Activated B cell treated with CpG ODN at 0.5 μM for 24 hours (primary cell): ENCODE results near the gene ANKRD33. TPM values are rescaled to one million over a fixed set of nuclear protein-coding genes. Genes with fewer than 3 reads are reported as not detected.

Experiments
- ATAC-seq: fragments of 200-7000 bp; cut with Tn5 transposase; one replicate; pipeline ENCODE4 v1.10.0; 2021; ENCODE audit warnings: low read depth, mild to moderate bottlenecking, moderate library complexity
- CTCF ChIA-PET: fragments of 350-600 bp; sonication (Branson Sonifier 250); formaldehyde crosslinking; loops from one replicate; lab custom pipeline; 2021; ENCODE audit warnings: antibody characterized with exemption; lab: Charles Lee
- POLR2A ChIA-PET: fragments of 350-600 bp; sonication (Branson Sonifier 250); formaldehyde crosslinking; loops from one replicate; lab custom pipeline; 2021; ENCODE audit warnings: antibody characterized with exemption; lab: Charles Lee
- DNase-seq: peaks from one replicate; pipeline ENCODE4 v3.0.0; 2022
- H3K27ac Mint-ChIP-seq: one replicate; pipeline ENCODE4 v1.8.0; 2020; ENCODE audit warnings: mixed read lengths
- H3K27me3 Mint-ChIP-seq: one replicate; pipeline ENCODE4 v1.8.0; 2021; ENCODE audit warnings: mixed read lengths
- H3K36me3 Mint-ChIP-seq: one replicate; pipeline ENCODE4 v1.8.0; 2021; ENCODE audit warnings: low read depth, mixed read lengths
- H3K4me1 Mint-ChIP-seq: one replicate; pipeline ENCODE4 v1.8.0; 2021; ENCODE audit warnings: mixed read lengths
- H3K4me3 Mint-ChIP-seq: one replicate; pipeline ENCODE4 v1.8.0; 2020; ENCODE audit warnings: mild to moderate bottlenecking, mixed read lengths
- H3K9me3 Mint-ChIP-seq: one replicate; pipeline ENCODE4 v1.8.0; 2020; ENCODE audit warnings: mixed read lengths
- CTCF ChIP-seq: fragments of 200-600 bp; IDR thresholded peaks from one replicate; pipeline ENCODE4 v1.8.0; 2022; ENCODE audit warnings: antibody characterized with exemption, mild to moderate bottlenecking
- intact Hi-C: fragments of 100-400 bp; cut with micrococcal nuclease; formaldehyde crosslinking; loops from one replicate; pipeline ENCODE4 v1.15.1; 2024
- total RNA-seq: library from RNA; stranded (reverse); gene quantifications from 2 replicates; pipeline ENCODE4 v1.2.3, GENCODE V29; 2022

Gene ANKRD33
- total RNA-seq, 1 donor from 2014 or later, result not detected

- peaks cover 2% of the 10 kb centered on the region for H3K27me3 Mint-ChIP-seq
- no peaks in the 10 kb centered on the region for H3K9me3 Mint-ChIP-seq
- no peak for TF ChIP-seq CTCF
- no peak for ATAC-seq
- no peaks in the 10 kb centered on the region for H3K36me3 Mint-ChIP-seq
- ChIA-PET CTCF (no interaction called here), POLR2A (no interaction called here)
- intact Hi-C loops, result no loop called here
- no peak overlapping the region for H3K4me3 Mint-ChIP-seq
- DNase-seq, result no peak
- H3K27ac Mint-ChIP-seq, result no peak overlapping the region
- H3K4me1 Mint-ChIP-seq, result no peaks in the 10 kb centered on the region
These were observed 44.5 kb downstream of the ANKRD33 start for GRCh38 chr12:51932218-51933076.

DNA sequence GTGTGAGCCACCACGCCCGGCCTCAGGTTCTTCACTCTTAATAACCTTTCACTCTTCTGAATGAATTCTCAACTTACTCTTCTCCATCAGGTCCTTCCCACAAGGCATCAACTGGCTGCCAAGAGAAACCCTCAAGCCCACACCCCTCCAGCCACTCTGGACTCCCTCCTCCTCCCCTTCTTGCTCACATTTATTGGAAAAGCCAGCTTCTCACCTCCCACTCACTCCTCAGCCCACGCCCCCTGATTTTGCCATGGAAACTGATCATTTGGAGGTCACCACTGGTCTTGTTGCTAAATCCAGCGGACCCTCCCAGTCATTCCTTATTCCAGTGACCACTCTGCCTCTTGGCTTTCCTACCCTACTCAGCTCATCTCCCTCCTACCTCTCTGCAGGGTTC lies 46.2 kb downstream of the ANKRD33 start:
- no peaks in the 10 kb centered on the region for H3K4me1 Mint-ChIP-seq
- intact Hi-C loops, result no loop called here
- no peak overlapping the region for H3K4me3 Mint-ChIP-seq
- DNase-seq (no peak), ATAC-seq (no peak)
- peaks cover 7% of the 10 kb centered on the region for H3K27me3 Mint-ChIP-seq
- no peaks in the 10 kb centered on the region for H3K36me3 Mint-ChIP-seq
- POLR2A ChIA-PET, result no interaction called here
- no peak for TF ChIP-seq CTCF
- H3K9me3 Mint-ChIP-seq, result no peaks in the 10 kb centered on the region
- H3K27ac Mint-ChIP-seq, result no peak overlapping the region
- CTCF ChIA-PET, result no interaction called here

DNA sequence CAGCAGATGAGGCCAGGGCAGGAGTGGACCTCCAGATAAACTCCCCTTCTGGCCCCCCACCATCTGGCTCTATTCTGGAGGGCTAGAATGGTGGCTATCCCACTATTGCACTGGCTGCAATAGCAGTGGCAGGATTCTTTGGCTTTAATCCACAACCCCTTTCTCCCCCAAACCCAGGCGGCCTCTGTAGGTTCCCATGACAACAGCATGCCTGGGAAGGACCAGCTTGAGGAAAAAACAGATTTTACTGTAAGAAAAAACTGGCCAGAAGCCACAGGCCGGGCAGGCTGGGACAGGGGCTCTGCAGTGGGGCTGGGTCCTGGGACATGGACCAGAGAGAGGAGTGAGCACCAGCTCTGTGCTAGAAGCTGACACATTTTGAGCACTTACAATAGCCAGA lies 50.0 kb downstream of the ANKRD33 start:
- ChIA-PET POLR2A (no interaction called here), CTCF (no interaction called here)
- H3K36me3 Mint-ChIP-seq, result no peaks in the 10 kb centered on the region
- intact Hi-C loops, result no loop called here
- DNase-seq, result no peak
- TF ChIP-seq CTCF, result no peak
- no peaks in the 10 kb centered on the region for H3K9me3 Mint-ChIP-seq
- no peak overlapping the region for H3K4me3 Mint-ChIP-seq
- ATAC-seq, result no peak
- no peak overlapping the region for H3K27ac Mint-ChIP-seq
- peaks cover 26% of the 10 kb centered on the region for H3K27me3 Mint-ChIP-seq
- H3K4me1 Mint-ChIP-seq, result no peaks in the 10 kb centered on the region

DNA sequence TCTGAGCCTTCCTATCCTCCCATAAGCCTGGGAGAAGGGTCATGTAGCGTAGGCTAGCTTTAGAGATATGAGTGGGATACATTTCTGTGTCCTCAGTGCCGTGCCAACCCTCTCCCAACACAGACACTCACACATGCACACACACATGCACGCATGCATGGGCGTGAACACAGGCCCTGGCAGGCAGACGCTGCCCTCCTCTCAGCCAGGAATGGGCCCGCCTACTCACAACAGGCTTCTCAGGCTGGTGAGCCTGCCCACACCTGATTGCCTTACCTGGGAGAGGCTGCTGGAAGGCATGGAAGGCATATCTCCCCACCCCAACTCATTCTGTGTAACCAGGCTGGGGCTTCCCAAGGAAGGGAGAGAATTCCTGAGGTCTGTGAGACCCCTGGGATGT lies 50.8 kb downstream of the ANKRD33 start:
- no peak overlapping the region for H3K27ac Mint-ChIP-seq
- H3K27me3 Mint-ChIP-seq, result peaks cover 29% of the 10 kb centered on the region
- POLR2A ChIA-PET, result interaction anchor here (0.7 kb wide), 1 partner anchor 94 kb away, joined by 3 read pairs; no protein-coding TSS in a partner anchor
- H3K4me3 Mint-ChIP-seq, result no peak overlapping the region
- intact Hi-C loops, result no loop called here
- CTCF ChIA-PET, result no interaction called here
- TF ChIP-seq CTCF, result no peak
- ATAC-seq (no peak), DNase-seq (no peak)
- H3K4me1 Mint-ChIP-seq, result no peaks in the 10 kb centered on the region
- no peaks in the 10 kb centered on the region for H3K36me3 Mint-ChIP-seq
- no peaks in the 10 kb centered on the region for H3K9me3 Mint-ChIP-seq

DNA sequence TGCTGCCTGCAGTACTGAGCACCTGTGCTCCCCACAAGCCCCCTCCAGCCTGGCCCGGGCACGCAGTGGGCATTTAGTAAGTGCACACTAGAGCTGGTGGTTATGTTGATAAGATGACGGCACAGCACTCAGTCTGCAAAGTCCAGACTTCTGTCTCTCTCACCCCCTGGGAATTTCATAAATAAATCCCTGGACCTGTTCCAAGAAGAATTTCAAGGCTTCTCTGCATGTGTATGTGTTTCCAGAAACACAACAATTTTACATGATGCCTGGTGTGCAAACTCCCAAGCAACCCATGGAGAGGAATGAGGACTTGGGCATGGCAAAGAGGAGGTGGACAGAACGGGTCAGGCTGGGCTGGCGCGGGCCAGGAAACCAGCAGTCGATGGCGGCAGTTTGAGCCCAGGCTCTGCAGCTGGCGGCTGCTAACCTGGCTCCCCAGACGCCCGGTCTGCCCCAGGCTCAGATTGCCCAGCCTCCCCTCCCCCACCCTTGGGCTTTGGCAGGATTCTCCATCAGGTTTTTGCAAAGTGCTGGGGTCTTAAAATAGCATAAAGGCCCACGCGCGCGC lies 53.2 kb downstream of the ANKRD33 start:
- ChIA-PET CTCF (no interaction called here), POLR2A (no interaction called here)
- Mint-ChIP-seq H3K9me3 (peaks cover 14% of the 10 kb centered on the region), H3K27ac (no peak overlapping the region), H3K4me3 (no peak overlapping the region), H3K4me1 (no peaks in the 10 kb centered on the region), H3K27me3 (peaks cover 35% of the 10 kb centered on the region), H3K36me3 (peaks cover 1% of the 10 kb centered on the region)
- ATAC-seq, result no peak
- intact Hi-C loops, result no loop called here
- no peak for TF ChIP-seq CTCF
- no peak for DNase-seq
